SK-N-SH treated with all-trans-retinoic acid at 6 μM for 48 hours (cell line): ENCODE data around the gene NFIA.

ENCODE experiments used
- ATAC-seq: fragments of 200-7000 bp; cut with Tn5 transposase; 3 replicates; pipeline ENCODE4 v1.9.1; 2020; ENCODE audit warnings: mild to moderate bottlenecking, moderate library complexity
- BACH2 ChIP-seq: fragments of 250-450 bp; sonication (Bioruptor Pico); IDR thresholded peaks from 2 replicates; pipeline ENCODE4 v1.9.0; 2021; ENCODE audit warnings: mild to moderate bottlenecking, borderline replicate concordance
- CSDC2 ChIP-seq: fragments of 250-450 bp; sonication (Bioruptor Pico); IDR thresholded peaks from 2 replicates; pipeline ENCODE4 v1.5.0; 2020; ENCODE audit warnings: mild to moderate bottlenecking, moderate library complexity
- CSRNP3 ChIP-seq: fragments of 250-450 bp; sonication (Bioruptor Pico); IDR thresholded peaks from 2 replicates; pipeline ENCODE4 v1.5.1; 2021; ENCODE audit warnings: mild to moderate bottlenecking, moderate library complexity
- ESRRG ChIP-seq: fragments of 250-450 bp; sonication (Bioruptor Pico); IDR thresholded peaks from 2 replicates; pipeline ENCODE4 v1.6.1; 2021; ENCODE audit warnings: mild to moderate bottlenecking
- GLIS3 ChIP-seq: fragments of 250-450 bp; sonication (Bioruptor Pico); IDR thresholded peaks from 2 replicates; pipeline ENCODE4 v1.5.0; 2020; ENCODE audit warnings: mild to moderate bottlenecking, moderate library complexity
- ISL1 ChIP-seq: fragments of 250-450 bp; sonication (Bioruptor Pico); IDR thresholded peaks from 2 replicates; pipeline ENCODE4 v2.1.2; 2022; ENCODE audit warnings: mild to moderate bottlenecking, moderate library complexity
- PPARA ChIP-seq: fragments of 250-450 bp; sonication (Bioruptor Pico); IDR thresholded peaks from 2 replicates; pipeline ENCODE4 v1.5.0; 2020; ENCODE audit warnings: mild to moderate bottlenecking, borderline replicate concordance
- RARB ChIP-seq: fragments of 250-450 bp; sonication (Bioruptor Pico); IDR thresholded peaks from 2 replicates; pipeline ENCODE4 v1.8.0; 2021; ENCODE audit warnings: mild to moderate bottlenecking, moderate library complexity
- SNAI2 ChIP-seq: fragments of 250-450 bp; sonication (Bioruptor Pico); IDR thresholded peaks from 2 replicates; pipeline ENCODE4 v1.5.0; 2020; ENCODE audit warnings: mild to moderate bottlenecking, moderate library complexity
- TOX ChIP-seq: fragments of 250-450 bp; sonication (Bioruptor Pico); IDR thresholded peaks from 2 replicates; pipeline ENCODE4 v1.8.0; 2021; ENCODE audit warnings: mild to moderate bottlenecking, moderate library complexity, borderline replicate concordance
- ZC3H10 ChIP-seq: fragments of 250-450 bp; sonication (Bioruptor Pico); IDR thresholded peaks from 2 replicates; pipeline ENCODE4 v1.5.1; 2021; ENCODE audit warnings: mild to moderate bottlenecking, moderate library complexity
- ZFP30 ChIP-seq: fragments of 450-650 bp; formaldehyde crosslinking; IDR thresholded peaks from 2 replicates; pipeline ENCODE4 v1.5.0; 2022; ENCODE audit warnings: mild to moderate bottlenecking, moderate library complexity
- ZNF565 ChIP-seq: fragments of 450-650 bp; formaldehyde crosslinking; conservative IDR thresholded peaks from 2 replicates; pipeline ENCODE4 v1.5.0; 2020; ENCODE audit warnings: low read depth, mild to moderate bottlenecking, moderate library complexity
- ZNF70 ChIP-seq: fragments of 450-650 bp; formaldehyde crosslinking; IDR thresholded peaks from 2 replicates; pipeline ENCODE4 v1.5.0; 2020; ENCODE audit warnings: mild to moderate bottlenecking, moderate library complexity
- ZNF8 ChIP-seq: fragments of 450-650 bp; formaldehyde crosslinking; IDR thresholded peaks from 2 replicates; pipeline ENCODE4 v1.5.0; 2020; ENCODE audit warnings: mild to moderate bottlenecking, moderate library complexity
- TF ChIP-seq, protein P1 (sequence below): fragments of 250-450 bp; sonication (Bioruptor Pico); IDR thresholded peaks from 2 replicates; pipeline ENCODE4 v1.5.1; 2020; ENCODE audit warnings: low read depth, mild to moderate bottlenecking, moderate library complexity
- TF ChIP-seq, protein P2 (sequence below): fragments of 250-450 bp; sonication (Bioruptor Pico); IDR thresholded peaks from 2 replicates; pipeline ENCODE4 v1.8.0; 2020; ENCODE audit warnings: mild to moderate bottlenecking, moderate library complexity, borderline replicate concordance
- TF ChIP-seq, protein P3 (sequence below): fragments of 250-450 bp; sonication (Bioruptor Pico); IDR thresholded peaks from 2 replicates; pipeline ENCODE4 v1.5.0; 2020; ENCODE audit warnings: mild to moderate bottlenecking, moderate library complexity

The NFIA gene

DNA sequence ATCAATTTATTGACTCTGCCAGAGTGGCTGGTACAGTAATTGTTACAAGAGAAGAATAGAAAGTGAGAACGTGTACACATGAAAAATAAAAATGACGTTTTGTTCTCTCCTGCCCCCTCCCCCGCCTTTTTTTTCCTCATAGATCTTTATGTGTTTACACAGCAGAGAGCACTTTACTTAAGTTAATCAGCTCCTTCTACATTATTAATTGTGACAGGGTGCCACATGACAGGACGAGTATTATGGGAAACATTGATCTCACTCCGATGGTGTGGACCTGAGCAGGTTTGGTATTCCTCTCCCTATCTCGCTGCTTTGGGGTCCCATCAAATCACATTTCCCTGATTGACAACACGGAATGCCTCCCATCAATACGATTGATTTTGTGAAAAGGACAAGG lies 356.9 kb downstream of the NFIA start:
- TF ChIP-seq ZFP30 (CRISPR knock-in tag) (no peak), ZNF565 (CRISPR knock-in tag) (no peak), ZNF8 (CRISPR knock-in tag) (no peak), SNAI2 (CRISPR knock-in tag) (no peak), TOX (CRISPR knock-in tag) (no peak), RARB (no peak), ISL1 (no peak), CSDC2 (CRISPR knock-in tag) (no peak), ZC3H10 (CRISPR knock-in tag) (no peak), ESRRG (CRISPR knock-in tag) (no peak), GLIS3 (CRISPR knock-in tag) (no peak)
- TF ChIP-seq, protein P1, sequence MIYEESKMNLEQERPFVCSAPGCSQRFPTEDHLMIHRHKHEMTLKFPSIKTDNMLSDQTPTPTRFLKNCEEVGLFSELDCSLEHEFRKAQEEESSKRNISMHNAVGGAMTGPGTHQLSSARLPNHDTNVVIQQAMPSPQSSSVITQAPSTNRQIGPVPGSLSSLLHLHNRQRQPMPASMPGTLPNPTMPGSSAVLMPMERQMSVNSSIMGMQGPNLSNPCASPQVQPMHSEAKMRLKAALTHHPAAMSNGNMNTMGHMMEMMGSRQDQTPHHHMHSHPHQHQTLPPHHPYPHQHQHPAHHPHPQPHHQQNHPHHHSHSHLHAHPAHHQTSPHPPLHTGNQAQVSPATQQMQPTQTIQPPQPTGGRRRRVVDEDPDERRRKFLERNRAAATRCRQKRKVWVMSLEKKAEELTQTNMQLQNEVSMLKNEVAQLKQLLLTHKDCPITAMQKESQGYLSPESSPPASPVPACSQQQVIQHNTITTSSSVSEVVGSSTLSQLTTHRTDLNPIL, result no peak
- TF ChIP-seq, protein P2, sequence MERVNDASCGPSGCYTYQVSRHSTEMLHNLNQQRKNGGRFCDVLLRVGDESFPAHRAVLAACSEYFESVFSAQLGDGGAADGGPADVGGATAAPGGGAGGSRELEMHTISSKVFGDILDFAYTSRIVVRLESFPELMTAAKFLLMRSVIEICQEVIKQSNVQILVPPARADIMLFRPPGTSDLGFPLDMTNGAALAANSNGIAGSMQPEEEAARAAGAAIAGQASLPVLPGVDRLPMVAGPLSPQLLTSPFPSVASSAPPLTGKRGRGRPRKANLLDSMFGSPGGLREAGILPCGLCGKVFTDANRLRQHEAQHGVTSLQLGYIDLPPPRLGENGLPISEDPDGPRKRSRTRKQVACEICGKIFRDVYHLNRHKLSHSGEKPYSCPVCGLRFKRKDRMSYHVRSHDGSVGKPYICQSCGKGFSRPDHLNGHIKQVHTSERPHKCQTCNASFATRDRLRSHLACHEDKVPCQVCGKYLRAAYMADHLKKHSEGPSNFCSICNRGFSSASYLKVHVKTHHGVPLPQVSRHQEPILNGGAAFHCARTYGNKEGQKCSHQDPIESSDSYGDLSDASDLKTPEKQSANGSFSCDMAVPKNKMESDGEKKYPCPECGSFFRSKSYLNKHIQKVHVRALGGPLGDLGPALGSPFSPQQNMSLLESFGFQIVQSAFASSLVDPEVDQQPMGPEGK (CRISPR knock-in tag), result no peak
- no peak for ATAC-seq

DNA sequence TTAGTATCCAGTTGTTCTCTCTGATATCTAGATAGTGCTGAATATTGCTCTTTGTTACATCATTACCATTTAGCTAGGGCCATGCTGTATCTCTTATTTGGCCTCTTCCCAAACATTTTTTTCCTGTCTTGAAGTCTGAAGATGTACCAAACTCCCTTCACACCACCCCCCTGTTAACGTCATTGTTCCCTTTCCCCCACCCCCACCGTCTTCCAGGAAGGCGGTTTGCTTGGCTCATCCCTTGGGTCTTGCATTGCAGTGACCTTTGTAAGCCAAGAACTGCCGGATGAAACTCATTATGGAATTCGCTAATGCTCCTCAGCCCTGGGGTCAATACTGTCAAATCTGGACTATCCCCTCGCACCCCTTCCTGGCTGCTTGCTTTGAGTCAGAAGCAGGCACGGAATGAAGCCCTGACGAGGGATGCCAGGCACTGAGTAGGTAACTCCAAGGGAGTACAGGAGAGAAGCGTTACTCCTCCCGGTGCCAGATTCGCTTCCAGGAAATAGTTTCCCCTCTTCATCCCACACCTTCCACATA lies 359.4 kb downstream of the NFIA start:
- TF ChIP-seq ISL1, result no peak
- TF ChIP-seq ZFP30 (CRISPR knock-in tag), result no peak
- TF ChIP-seq GLIS3 (CRISPR knock-in tag), result no peak
- TF ChIP-seq ESRRG (CRISPR knock-in tag), result no peak
- no peak for TF ChIP-seq BACH2 (CRISPR knock-in tag)
- no peak for TF ChIP-seq PPARA
- TF ChIP-seq CSDC2 (CRISPR knock-in tag), result no peak
- no peak for TF ChIP-seq ZNF70 (CRISPR knock-in tag)
- TF ChIP-seq, protein P3, sequence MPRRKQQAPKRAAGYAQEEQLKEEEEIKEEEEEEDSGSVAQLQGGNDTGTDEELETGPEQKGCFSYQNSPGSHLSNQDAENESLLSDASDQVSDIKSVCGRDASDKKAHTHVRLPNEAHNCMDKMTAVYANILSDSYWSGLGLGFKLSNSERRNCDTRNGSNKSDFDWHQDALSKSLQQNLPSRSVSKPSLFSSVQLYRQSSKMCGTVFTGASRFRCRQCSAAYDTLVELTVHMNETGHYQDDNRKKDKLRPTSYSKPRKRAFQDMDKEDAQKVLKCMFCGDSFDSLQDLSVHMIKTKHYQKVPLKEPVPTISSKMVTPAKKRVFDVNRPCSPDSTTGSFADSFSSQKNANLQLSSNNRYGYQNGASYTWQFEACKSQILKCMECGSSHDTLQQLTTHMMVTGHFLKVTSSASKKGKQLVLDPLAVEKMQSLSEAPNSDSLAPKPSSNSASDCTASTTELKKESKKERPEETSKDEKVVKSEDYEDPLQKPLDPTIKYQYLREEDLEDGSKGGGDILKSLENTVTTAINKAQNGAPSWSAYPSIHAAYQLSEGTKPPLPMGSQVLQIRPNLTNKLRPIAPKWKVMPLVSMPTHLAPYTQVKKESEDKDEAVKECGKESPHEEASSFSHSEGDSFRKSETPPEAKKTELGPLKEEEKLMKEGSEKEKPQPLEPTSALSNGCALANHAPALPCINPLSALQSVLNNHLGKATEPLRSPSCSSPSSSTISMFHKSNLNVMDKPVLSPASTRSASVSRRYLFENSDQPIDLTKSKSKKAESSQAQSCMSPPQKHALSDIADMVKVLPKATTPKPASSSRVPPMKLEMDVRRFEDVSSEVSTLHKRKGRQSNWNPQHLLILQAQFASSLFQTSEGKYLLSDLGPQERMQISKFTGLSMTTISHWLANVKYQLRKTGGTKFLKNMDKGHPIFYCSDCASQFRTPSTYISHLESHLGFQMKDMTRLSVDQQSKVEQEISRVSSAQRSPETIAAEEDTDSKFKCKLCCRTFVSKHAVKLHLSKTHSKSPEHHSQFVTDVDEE (CRISPR knock-in tag), result no peak
- no peak for TF ChIP-seq ZNF565 (CRISPR knock-in tag)
- no peak for TF ChIP-seq SNAI2 (CRISPR knock-in tag)
- TF ChIP-seq, protein P1, result no peak
- ATAC-seq, result no peak

DNA sequence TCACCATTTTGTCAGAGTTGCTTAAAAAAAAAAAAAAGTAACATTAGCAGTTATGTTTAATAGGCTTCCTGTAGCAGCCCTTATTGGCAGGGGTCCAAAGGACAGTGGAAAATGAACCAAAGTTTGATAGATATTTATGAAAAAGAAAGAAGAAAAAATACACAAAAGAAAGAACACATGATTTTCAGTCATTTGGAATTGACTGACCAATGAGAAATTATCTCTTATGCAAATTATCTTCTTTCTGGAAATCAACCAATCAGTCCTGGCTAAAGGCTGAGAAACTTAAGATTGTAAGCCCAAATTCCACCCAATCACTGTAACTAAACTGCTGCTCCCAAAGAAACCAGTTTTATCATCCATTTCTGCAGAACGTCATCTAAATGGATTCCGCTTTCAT lies 360.2 kb downstream of the NFIA start:
- no peak for ATAC-seq
- TF ChIP-seq BACH2 (CRISPR knock-in tag), result no peak
- no peak for TF ChIP-seq ZC3H10 (CRISPR knock-in tag)
- TF ChIP-seq, protein P2 (CRISPR knock-in tag), result no peak
- TF ChIP-seq CSRNP3 (CRISPR knock-in tag), result no peak
- TF ChIP-seq ZNF70 (CRISPR knock-in tag), result no peak
- no peak for TF ChIP-seq ZNF8 (CRISPR knock-in tag)
